Raji (cell line): ENCODE measurements around the gene MED27.

Experiments used
- POLR2A ChIP-seq: IDR thresholded peaks from 2 replicates; pipeline ENCODE4 v1.6.1; 2011; ENCODE audit warnings: low read depth, low read length, control low read depth; ENCODE audit not compliant: insufficient read depth

Gene MED27

GRCh38 chr9:131925677-131926177 lies 153.9 kb downstream of the MED27 start:
- TF ChIP-seq POLR2A = no peak

GRCh38 chr9:131923766-131924165 lies 155.9 kb downstream of the MED27 start:
- no peak for TF ChIP-seq POLR2A

GRCh38 chr9:131923132-131923671 lies 156.5 kb downstream of the MED27 start:
- TF ChIP-seq POLR2A = no peak

GRCh38 chr9:131919216-131919615 lies 160.5 kb downstream of the MED27 start:
- no peak for TF ChIP-seq POLR2A

- TF ChIP-seq POLR2A = no peak
These were observed 161.2 kb downstream of the MED27 start for GRCh38 chr9:131918481-131918880.

GRCh38 chr9:131917009-131917408 lies 162.7 kb downstream of the MED27 start:
- TF ChIP-seq POLR2A = no peak

- no peak for TF ChIP-seq POLR2A
These were observed 164.5 kb downstream of the MED27 start for GRCh38 chr9:131915181-131915580.

GRCh38 chr9:131912671-131913070 lies 167.0 kb downstream of the MED27 start:
- no peak for TF ChIP-seq POLR2A

- TF ChIP-seq POLR2A = no peak
These were observed 167.6 kb downstream of the MED27 start for GRCh38 chr9:131912069-131912468.

- no peak for TF ChIP-seq POLR2A
These were observed 169.1 kb downstream of the MED27 start for GRCh38 chr9:131910572-131910971.

GRCh38 chr9:131905144-131905543 lies 174.5 kb downstream of the MED27 start:
- TF ChIP-seq POLR2A = no peak

- no peak for TF ChIP-seq POLR2A
These were observed 180.1 kb downstream of the MED27 start for GRCh38 chr9:131899296-131900228.

- no peak for TF ChIP-seq POLR2A
These were observed 186.7 kb downstream of the MED27 start for GRCh38 chr9:131892902-131893500.

GRCh38 chr9:131892162-131892707 lies 187.4 kb downstream of the MED27 start:
- no peak for TF ChIP-seq POLR2A

- no peak for TF ChIP-seq POLR2A
These were observed 188.1 kb downstream of the MED27 start for GRCh38 chr9:131891598-131891997.
